Skeletal muscle satellite cell (primary cell): ENCODE results near the gene RPLP1. TPM values are rescaled to one million over a fixed set of nuclear protein-coding genes. Genes with fewer than 3 reads are reported as not detected.

Experiments
- H3K27me3 ChIP-seq: 2 replicates; pipeline ENCODE4 v1.7.0; 2013; ENCODE audit warnings: low read length; ENCODE audit not compliant: control insufficient read depth, insufficient read depth
- H3K36me3 ChIP-seq: 2 replicates; pipeline ENCODE4 v1.7.0; 2013; ENCODE audit warnings: mild to moderate bottlenecking, control low read depth, low read length; ENCODE audit not compliant: insufficient read depth
- H3K4me1 ChIP-seq: 2 replicates; pipeline ENCODE4 v1.7.0; 2013; ENCODE audit warnings: low read length; ENCODE audit not compliant: control insufficient read depth, insufficient read depth
- H3K4me2 ChIP-seq: 2 replicates; pipeline ENCODE4 v1.7.0; 2013; ENCODE audit warnings: mild to moderate bottlenecking, low read length
- H3K4me3 ChIP-seq: 2 replicates; pipeline ENCODE4 v1.7.0; 2013; ENCODE audit warnings: low read length
- H3K9ac ChIP-seq: 2 replicates; pipeline ENCODE4 v1.7.0; 2013; ENCODE audit warnings: mild to moderate bottlenecking, low read depth, low read length, moderate library complexity
- H3K9me3 ChIP-seq: replicated peaks from 2 replicates; pipeline ENCODE4 v1.7.0; 2013; ENCODE audit warnings: mild to moderate bottlenecking, control low read depth, low read length
- small RNA-seq: library from RNA; depleted of rRNA; stranded (forward); fragments of <200 nt; gene quantifications from one replicate; pipeline ENCODE3, GENCODE V24; 2012

Gene RPLP1

GRCh38 chr15:69502470-69503045, 49.9 kb downstream of the RPLP1 start:
- no peaks in the 10 kb centered on the region for H3K36me3 ChIP-seq
- peaks cover 39% of the 10 kb centered on the region for H3K27me3 ChIP-seq
- H3K4me2 ChIP-seq = no peak overlapping the region
- no peaks in the 10 kb centered on the region for H3K9me3 ChIP-seq
- H3K4me3 ChIP-seq = no peak overlapping the region
- no peaks in the 10 kb centered on the region for H3K4me1 ChIP-seq
- H3K9ac ChIP-seq = no peak overlapping the region

- Histone ChIP-seq H3K36me3 (no peaks in the 10 kb centered on the region), H3K27me3 (peaks cover 36% of the 10 kb centered on the region), H3K4me3 (no peak overlapping the region), H3K4me1 (no peaks in the 10 kb centered on the region), H3K9ac (no peak overlapping the region), H3K4me2 (no peak overlapping the region), H3K9me3 (no peaks in the 10 kb centered on the region)
Measured at GRCh38 chr15:69504352-69505040, 51.9 kb downstream of the RPLP1 start.

Small RNA genes within 50 kb of the gene (small RNA-seq; reads per million reads assigned to genes)
- gene RF00012 = not detected
